Measurements from ENCODE around the gene CPLANE1. TPM values are rescaled to one million over a fixed set of nuclear protein-coding genes. Genes with fewer than 3 reads are reported as not detected.
"Not testable (repeated sequence)": the region's sequence is repeated elsewhere in the genome, so short reads cannot be mapped to it uniquely, and the experiment has no call there.

CPLANE1 gene
- total and polyA plus RNA-seq, 7 experiments from 2014 or later = 1.1 to 14.7 (median 9.0) TPM

DNA sequence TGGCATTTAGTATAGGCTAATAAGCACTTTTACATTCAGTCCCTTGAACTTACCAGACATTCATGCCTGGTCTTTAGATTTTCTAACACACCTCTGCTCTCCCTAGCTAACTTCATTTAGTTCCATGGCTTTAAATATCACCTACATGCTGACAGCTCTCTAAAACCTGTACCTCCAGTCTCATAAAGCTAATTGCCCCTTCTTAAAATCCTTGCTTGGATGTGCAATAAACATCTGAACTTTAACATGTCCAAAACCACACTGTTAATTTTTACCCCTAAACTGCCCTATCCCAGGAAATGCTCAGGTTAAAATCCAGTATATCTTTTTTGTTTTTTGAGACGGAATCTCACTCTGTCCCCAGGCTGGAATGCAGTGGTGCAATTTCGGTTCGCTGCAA, 139.8 kb downstream of the CPLANE1 start:
- no peaks in the 10 kb centered on the region for H3K27me3 Mint-ChIP-seq
- DNase-seq (no peak), ATAC-seq (no peak)
- Histone ChIP-seq H3K27me3 (ENCODE audit: control insufficient read depth in 2 of 2, insufficient read depth in 2 of 2, low read length in 2 of 2) (no peaks in the 10 kb centered on the region), H3K4me1 (ENCODE audit: control insufficient read depth in 2 of 2, insufficient read depth in 2 of 2, low read length in 2 of 2) (peaks cover 14 to 30% of the 10 kb centered on the region in 2 donors), H3K4me3 (ENCODE audit: low read length) (no peak overlapping the region), H3K36me3 (ENCODE audit: control insufficient read depth in 2 of 3, insufficient read depth in 3 of 3, low read length in 3 of 3) (no peaks in the 10 kb centered on the region), H3K9me3 (ENCODE audit: control insufficient read depth in 2 of 3, low read length in 3 of 3) (no peaks in the 10 kb centered on the region), H3K27ac (ENCODE audit: low read depth, low read length) (no peak overlapping the region)
- H3K27ac Mint-ChIP-seq = peak overlapping the region in 7 of 9 donors; percentile 1 to 83 (median 20)
- peaks cover 33 to 49% (median 43%) of the 10 kb centered on the region in 7 donors for H3K4me1 Mint-ChIP-seq
- CTCF ChIA-PET = no interaction called here
- H3K9me3 Mint-ChIP-seq = peaks cover 0 to 9% (median 4%) of the 10 kb centered on the region in 11 donors
- intact Hi-C loops (cut with micrococcal nuclease) = no loop called here
- peak overlapping the region in 4 of 10 donors; percentile 7 to 47 (median 20) for H3K4me3 Mint-ChIP-seq
- peaks cover 14 to 53% (median 47%) of the 10 kb centered on the region in 5 donors for H3K36me3 Mint-ChIP-seq
- POLR2A ChIA-PET = no interaction called here

GRCh38 chr5:37103302-37103701, 145.9 kb downstream of the CPLANE1 start:
- H3K4me3 ChIP-seq (ENCODE audit: low read length) = no peak overlapping the region
- Mint-ChIP-seq H3K36me3 (peaks cover 14 to 71% (median 46%) of the 10 kb centered on the region in 5 donors), H3K27ac (peak overlapping the region in 1 of 9 donors; percentile 1), H3K9me3 (peaks cover 0 to 55% (median 21%) of the 10 kb centered on the region in 11 donors), H3K27me3 (no peaks in the 10 kb centered on the region), H3K4me1 (peaks cover 0 to 21% (median 16%) of the 10 kb centered on the region in 7 donors), H3K4me3 (peak overlapping the region in 1 of 10 donors; percentile 16)
- intact Hi-C loops (cut with micrococcal nuclease) = no loop called here
- ChIA-PET CTCF (no interaction called here), POLR2A (interaction anchor here (1.1 kb wide), 1 partner anchor 21 kb away, joined by 4 read pairs; no protein-coding TSS in a partner anchor)
- ATAC-seq (no peak), DNase-seq (no peak)
- H3K4me1 ChIP-seq (ENCODE audit: control insufficient read depth in 2 of 2, insufficient read depth in 2 of 2, low read length in 2 of 2) = no peaks in the 10 kb centered on the region
- H3K36me3 ChIP-seq (ENCODE audit: control insufficient read depth in 2 of 3, insufficient read depth in 3 of 3, low read length in 3 of 3) = no peaks in the 10 kb centered on the region
- no peaks in the 10 kb centered on the region for H3K27me3 ChIP-seq (ENCODE audit: control insufficient read depth in 2 of 2, insufficient read depth in 2 of 2, low read length in 2 of 2)
- no peak overlapping the region for H3K27ac ChIP-seq (ENCODE audit: low read depth, low read length)
- no peaks in the 10 kb centered on the region for H3K9me3 ChIP-seq (ENCODE audit: control insufficient read depth in 2 of 3, low read length in 3 of 3)

DNA sequence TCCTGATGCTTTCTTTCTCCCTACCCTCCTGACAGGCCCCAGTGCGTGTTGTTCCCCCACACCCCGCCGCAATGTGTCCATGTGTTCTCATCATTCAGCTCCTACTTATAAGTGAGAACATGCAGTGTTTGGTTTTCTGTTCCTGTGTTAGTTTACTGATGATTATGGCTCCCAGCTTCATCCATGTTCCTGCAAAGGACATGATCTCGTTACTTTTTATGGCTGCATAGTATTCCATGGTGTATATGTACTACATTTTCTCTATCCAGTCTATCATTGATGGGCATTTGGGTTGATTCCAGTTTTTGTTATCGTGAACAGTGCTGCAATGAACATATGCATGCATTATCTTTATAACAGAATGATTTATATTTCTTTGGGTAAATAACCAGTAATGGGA, 149.9 kb downstream of the CPLANE1 start:
- CTCF ChIA-PET; intact Hi-C loops (cut with micrococcal nuclease); H3K9me3 ChIP-seq (ENCODE audit: control insufficient read depth in 2 of 3, low read length in 3 of 3); H3K27ac ChIP-seq (ENCODE audit: low read depth, low read length); ATAC-seq; H3K36me3 ChIP-seq (ENCODE audit: control insufficient read depth in 2 of 3, insufficient read depth in 3 of 3, low read length in 3 of 3); H3K4me3 ChIP-seq (ENCODE audit: low read length); DNase-seq; H3K4me1 ChIP-seq (ENCODE audit: control insufficient read depth in 2 of 2, insufficient read depth in 2 of 2, low read length in 2 of 2); H3K27ac Mint-ChIP-seq; POLR2A ChIA-PET; H3K4me3 Mint-ChIP-seq; H3K27me3 ChIP-seq (ENCODE audit: control insufficient read depth in 2 of 2, insufficient read depth in 2 of 2, low read length in 2 of 2); H3K27me3 Mint-ChIP-seq: not testable (repeated sequence)
- Mint-ChIP-seq H3K36me3 (peaks cover 8 to 67% (median 45%) of the 10 kb centered on the region in 5 donors), H3K9me3 (peaks cover 0 to 87% (median 38%) of the 10 kb centered on the region in 11 donors), H3K4me1 (peaks cover 4 to 20% (median 16%) of the 10 kb centered on the region in 7 donors)

GRCh38 chr5:37093795-37094194, 155.4 kb downstream of the CPLANE1 start:
- H3K27ac Mint-ChIP-seq; POLR2A ChIA-PET; H3K4me1 ChIP-seq (ENCODE audit: control insufficient read depth in 2 of 2, insufficient read depth in 2 of 2, low read length in 2 of 2); H3K27me3 ChIP-seq (ENCODE audit: control insufficient read depth in 2 of 2, insufficient read depth in 2 of 2, low read length in 2 of 2); H3K36me3 ChIP-seq (ENCODE audit: control insufficient read depth in 2 of 3, insufficient read depth in 3 of 3, low read length in 3 of 3); H3K4me3 ChIP-seq (ENCODE audit: low read length); H3K4me3 Mint-ChIP-seq; H3K27me3 Mint-ChIP-seq; ATAC-seq; CTCF ChIA-PET; intact Hi-C loops (cut with micrococcal nuclease); DNase-seq; H3K9me3 ChIP-seq (ENCODE audit: control insufficient read depth in 2 of 3, low read length in 3 of 3); H3K27ac ChIP-seq (ENCODE audit: low read depth, low read length); H3K4me1 Mint-ChIP-seq: not testable (repeated sequence)
- Mint-ChIP-seq H3K36me3 (peaks cover 4 to 51% (median 36%) of the 10 kb centered on the region in 5 donors), H3K9me3 (peaks cover 1 to 38% (median 22%) of the 10 kb centered on the region in 11 donors)

GRCh38 chr5:37090781-37091180, 158.4 kb downstream of the CPLANE1 start:
- peaks cover 0 to 3% (median 0%) of the 10 kb centered on the region in 3 experiments for H3K36me3 ChIP-seq (ENCODE audit: control insufficient read depth in 2 of 3, insufficient read depth in 3 of 3, low read length in 3 of 3)
- intact Hi-C loops (cut with micrococcal nuclease) = no loop called here
- POLR2A ChIA-PET = no interaction called here
- H3K4me1 ChIP-seq (ENCODE audit: control insufficient read depth in 2 of 2, insufficient read depth in 2 of 2, low read length in 2 of 2) = no peaks in the 10 kb centered on the region
- H3K36me3 Mint-ChIP-seq = peaks cover 0 to 44% (median 23%) of the 10 kb centered on the region in 5 donors
- peaks cover 0 to 15% (median 2%) of the 10 kb centered on the region in 11 donors for H3K9me3 Mint-ChIP-seq
- no peaks in the 10 kb centered on the region for H3K9me3 ChIP-seq (ENCODE audit: control insufficient read depth in 2 of 3, low read length in 3 of 3)
- H3K27me3 Mint-ChIP-seq = no peaks in the 10 kb centered on the region
- H3K27me3 ChIP-seq (ENCODE audit: control insufficient read depth in 2 of 2, insufficient read depth in 2 of 2, low read length in 2 of 2) = no peaks in the 10 kb centered on the region
- no peak for DNase-seq
- no peak overlapping the region for H3K27ac ChIP-seq (ENCODE audit: low read depth, low read length)
- H3K27ac Mint-ChIP-seq = no peak overlapping the region
- no peak for ATAC-seq
- H3K4me3 ChIP-seq (ENCODE audit: low read length) = no peak overlapping the region
- no peak overlapping the region for H3K4me3 Mint-ChIP-seq
- H3K4me1 Mint-ChIP-seq = peaks cover 0 to 10% (median 0%) of the 10 kb centered on the region in 7 donors
- CTCF ChIA-PET = no interaction called here

DNA sequence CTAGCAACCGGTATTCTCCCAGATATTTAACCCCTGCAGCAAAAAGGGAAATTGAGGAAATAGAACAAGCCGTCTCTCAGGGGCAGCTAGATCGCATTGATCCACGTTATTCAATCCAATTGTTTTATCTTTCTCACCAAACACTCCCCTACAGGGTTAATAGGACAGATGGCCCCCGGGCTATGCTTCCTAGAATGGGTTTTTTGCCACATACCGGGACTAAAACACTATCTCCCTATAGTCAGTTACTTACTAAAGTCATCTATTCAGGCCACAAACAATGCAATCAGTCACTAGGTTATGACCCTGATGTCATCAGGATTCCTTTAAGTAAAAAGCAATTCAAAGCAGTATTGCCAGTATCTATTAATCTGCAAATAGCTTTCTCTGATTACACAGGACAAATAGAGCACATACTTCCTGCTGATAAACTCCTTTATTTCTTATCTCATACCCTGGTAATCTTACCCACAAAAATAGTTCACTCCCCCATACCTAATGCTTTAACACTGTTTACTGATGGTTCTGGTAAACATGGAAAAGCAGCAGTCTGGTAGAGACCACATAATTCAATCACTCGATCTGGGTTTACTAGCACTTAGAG, 159.0 kb downstream of the CPLANE1 start:
- DNase-seq (no peak), ATAC-seq (peak; percentile 20)
- Histone ChIP-seq H3K36me3 (ENCODE audit: control insufficient read depth in 2 of 3, insufficient read depth in 3 of 3, low read length in 3 of 3) (peaks cover 0 to 3% (median 0%) of the 10 kb centered on the region in 3 experiments), H3K4me1 (ENCODE audit: control insufficient read depth in 2 of 2, insufficient read depth in 2 of 2, low read length in 2 of 2) (no peaks in the 10 kb centered on the region), H3K9me3 (ENCODE audit: control insufficient read depth in 2 of 3, low read length in 3 of 3) (no peaks in the 10 kb centered on the region), H3K27me3 (ENCODE audit: control insufficient read depth in 2 of 2, insufficient read depth in 2 of 2, low read length in 2 of 2) (no peaks in the 10 kb centered on the region), H3K27ac (ENCODE audit: low read depth, low read length) (no peak overlapping the region), H3K4me3 (ENCODE audit: low read length) (no peak overlapping the region)
- CTCF ChIA-PET = no interaction called here
- Mint-ChIP-seq H3K27me3 (no peaks in the 10 kb centered on the region), H3K36me3 (peaks cover 0 to 47% (median 25%) of the 10 kb centered on the region in 5 donors), H3K9me3 (peaks cover 0 to 15% (median 1%) of the 10 kb centered on the region in 11 donors), H3K4me1 (peaks cover 0 to 10% (median 0%) of the 10 kb centered on the region in 7 donors), H3K27ac (no peak overlapping the region), H3K4me3 (no peak overlapping the region)
- POLR2A ChIA-PET = no interaction called here
- intact Hi-C loops (cut with micrococcal nuclease) = no loop called here

- DNase-seq = no peak
- no peak for ATAC-seq
- H3K27me3 ChIP-seq (ENCODE audit: control insufficient read depth in 2 of 2, insufficient read depth in 2 of 2, low read length in 2 of 2) = no peaks in the 10 kb centered on the region
- POLR2A ChIA-PET = no interaction called here
- CTCF ChIA-PET = no interaction called here
- no peak overlapping the region for H3K4me3 ChIP-seq (ENCODE audit: low read length)
- H3K27ac Mint-ChIP-seq = no peak overlapping the region
- no peaks in the 10 kb centered on the region for H3K27me3 Mint-ChIP-seq
- no peaks in the 10 kb centered on the region for H3K4me1 ChIP-seq (ENCODE audit: control insufficient read depth in 2 of 2, insufficient read depth in 2 of 2, low read length in 2 of 2)
- peaks cover 0 to 6% (median 0%) of the 10 kb centered on the region in 7 donors for H3K4me1 Mint-ChIP-seq
- H3K27ac ChIP-seq (ENCODE audit: low read depth, low read length) = no peak overlapping the region
- intact Hi-C loops (cut with micrococcal nuclease) = no loop called here
- H3K9me3 Mint-ChIP-seq = peaks cover 0 to 13% (median 0%) of the 10 kb centered on the region in 11 donors
- peaks cover 0 to 54% (median 18%) of the 10 kb centered on the region in 5 donors for H3K36me3 Mint-ChIP-seq
- no peaks in the 10 kb centered on the region for H3K9me3 ChIP-seq (ENCODE audit: control insufficient read depth in 2 of 3, low read length in 3 of 3)
- H3K4me3 Mint-ChIP-seq = no peak overlapping the region
- peaks cover 0 to 3% (median 0%) of the 10 kb centered on the region in 3 experiments for H3K36me3 ChIP-seq (ENCODE audit: control insufficient read depth in 2 of 3, insufficient read depth in 3 of 3, low read length in 3 of 3)
Observed at GRCh38 chr5:37088009-37088408, 161.2 kb downstream of the CPLANE1 start.

All from naive thymus-derived CD4-positive, alpha-beta T cell (primary cell).